HG03095 (cell line): ENCODE data around the gene DDI2.

Experiments used
- ATAC-seq: cut with Tn5 transposase; IDR thresholded peaks from one replicate; pipeline ENCODE4 v1.9.1; 2021; ENCODE audit warnings: moderate library complexity; ENCODE audit not compliant: unreplicated experiment

DDI2 gene

GRCh38 chr1:15605398-15606383 lies 11.6 kb upstream of the DDI2 start:
- no peak for ATAC-seq

GRCh38 chr1:15609631-15610030 lies 7.6 kb upstream of the DDI2 start:
- ATAC-seq: no peak

GRCh38 chr1:15610167-15610566 lies 7.1 kb upstream of the DDI2 start:
- no peak for ATAC-seq

GRCh38 chr1:15616373-15617172 lies 685 bp upstream of the DDI2 start:
- peak; percentile 12 for ATAC-seq

- peak; percentile 44 for ATAC-seq
These were observed 908 bp downstream of the DDI2 start for GRCh38 chr1:15618077-15618654.

- no peak for ATAC-seq
These were observed 1.6 kb downstream of the DDI2 start for GRCh38 chr1:15618655-15619525.

- ATAC-seq: no peak
These were observed 2.9 kb downstream of the DDI2 start for GRCh38 chr1:15620155-15620545.

GRCh38 chr1:15620902-15621682 lies 3.8 kb downstream of the DDI2 start:
- no peak for ATAC-seq

- no peak for ATAC-seq
These were observed 4.7 kb downstream of the DDI2 start for GRCh38 chr1:15621975-15622374.

GRCh38 chr1:15622712-15623373 lies 5.6 kb downstream of the DDI2 start:
- no peak for ATAC-seq

GRCh38 chr1:15623435-15623834 lies 6.2 kb downstream of the DDI2 start:
- ATAC-seq: no peak

- ATAC-seq: no peak
These were observed 7.0 kb downstream of the DDI2 start for GRCh38 chr1:15624133-15624714.

- ATAC-seq: no peak
These were observed 8.0 kb downstream of the DDI2 start for GRCh38 chr1:15625056-15625917.

- ATAC-seq: no peak
These were observed 9.2 kb downstream of the DDI2 start for GRCh38 chr1:15626269-15626950.

- ATAC-seq: peak; percentile 84
These were observed 10.2 kb downstream of the DDI2 start for GRCh38 chr1:15627343-15627988.

- peak; percentile 14 for ATAC-seq
These were observed 10.7 kb downstream of the DDI2 start for GRCh38 chr1:15628003-15628402.
